Esophagus squamous epithelium (tissue), 4 donors: ENCODE measurements around the gene NAPB.

ENCODE experiments used
- CTCF ChIP-seq, 6 experiments: fragments of 450-650 bp in 4 of 6; fragments of 200-600 bp in 2 of 6; sonication (generic) in 2 of 6; IDR thresholded peaks; one replicate each; pipeline ENCODE4 v1.5.1; 2016 to 2019; ENCODE audit warnings: antibody characterized with exemption in 6 of 6, mild to moderate bottlenecking in 4 of 6, moderate library complexity in 4 of 6
- POLR2A ChIP-seq, 4 donors: fragments of 450-650 bp; IDR thresholded peaks; one replicate each; pipeline ENCODE4 v1.6.1; 2017; ENCODE audit warnings: antibody characterized with exemption in 4 of 4, mild to moderate bottlenecking in 4 of 4, moderate library complexity in 3 of 4

- TF ChIP-seq POLR2A (IDR thresholded peaks at IDR 0.05), result no peak
- TF ChIP-seq CTCF (IDR thresholded peaks at IDR 0.05), result no peak
Observed at GRCh38 chr20:23370274-23370673, 51.0 kb downstream of the NAPB start.
